Activated CD4-positive, alpha-beta memory T cell treated with anti-CD3 and anti-CD28 coated beads for 36 hours (primary cell): ENCODE data around the gene FARP2. TPM values are rescaled to one million over a fixed set of nuclear protein-coding genes. Genes with fewer than 3 reads are reported as not detected.

Source experiments
- CTCF ChIA-PET: fragments of 350-600 bp; sonication (Branson Sonifier 250); formaldehyde crosslinking; loops from one replicate; lab custom pipeline; 2021; ENCODE audit warnings: antibody characterized with exemption, inconsistent platforms; lab: Charles Lee
- POLR2A ChIA-PET: fragments of 350-600 bp; sonication (Branson Sonifier 250); formaldehyde crosslinking; loops from one replicate; lab custom pipeline; 2021; ENCODE audit warnings: antibody characterized with exemption; lab: Charles Lee
- DNase-seq: peaks from one replicate; pipeline ENCODE4 v3.0.0-alpha.2; 2020
- H3K27ac Mint-ChIP-seq: one replicate; pipeline ENCODE4 v1.8.0; 2021; ENCODE audit warnings: mixed read lengths
- H3K27me3 Mint-ChIP-seq: one replicate; pipeline ENCODE4 v1.8.0; 2021; ENCODE audit warnings: mixed read lengths
- H3K36me3 Mint-ChIP-seq: one replicate; pipeline ENCODE4 v1.8.0; 2021; ENCODE audit warnings: mixed read lengths
- H3K4me1 Mint-ChIP-seq: one replicate; pipeline ENCODE4 v1.8.0; 2021; ENCODE audit warnings: low read depth, mixed read lengths
- H3K4me3 Mint-ChIP-seq: one replicate; pipeline ENCODE4 v1.8.0; 2021; ENCODE audit warnings: mild to moderate bottlenecking, mixed read lengths
- H3K9me3 Mint-ChIP-seq: one replicate; pipeline ENCODE4 v1.8.0; 2021; ENCODE audit warnings: mixed read lengths
- intact Hi-C: fragments of 100-400 bp; cut with micrococcal nuclease; formaldehyde crosslinking; loops from one replicate; pipeline ENCODE4 v1.15.1; 2023
- total RNA-seq, 2 experiments: library from RNA; stranded (reverse); gene quantifications; one replicate each; pipeline ENCODE4 v1.2.3, GENCODE V29; 2021

The FARP2 gene
- total RNA-seq, 2 experiments from 2014 or later: 25.1 to 29.5 TPM

DNA sequence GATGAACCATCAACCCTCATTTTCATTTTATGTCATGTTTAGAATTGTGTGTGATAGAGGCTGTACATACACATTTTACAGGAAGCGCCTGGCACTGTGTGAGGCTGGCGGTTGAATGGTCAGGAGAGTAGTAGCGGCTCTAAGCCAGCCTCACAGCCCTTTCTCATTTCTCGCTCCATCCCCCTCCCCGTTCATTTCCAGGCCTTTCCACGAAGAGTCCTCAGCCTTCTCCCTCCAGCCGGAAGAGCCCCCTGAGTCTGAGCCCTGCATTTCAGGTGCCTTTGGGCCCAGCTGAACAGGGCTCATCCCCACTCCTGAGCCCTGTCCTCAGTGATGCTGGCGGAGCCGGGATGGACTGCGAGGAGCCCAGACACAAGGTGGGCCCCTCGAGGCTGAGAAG, 100.5 kb downstream of the FARP2 start:
- ChIA-PET CTCF (no interaction called here), POLR2A (no interaction called here)
- intact Hi-C loops: no loop called here
- H3K27me3 Mint-ChIP-seq: peaks cover 8% of the 10 kb centered on the region
- H3K36me3 Mint-ChIP-seq: no peaks in the 10 kb centered on the region
- no peaks in the 10 kb centered on the region for H3K4me1 Mint-ChIP-seq
- H3K9me3 Mint-ChIP-seq: no peaks in the 10 kb centered on the region
- H3K4me3 Mint-ChIP-seq: no peak overlapping the region
- no peak for DNase-seq
- no peak overlapping the region for H3K27ac Mint-ChIP-seq

DNA sequence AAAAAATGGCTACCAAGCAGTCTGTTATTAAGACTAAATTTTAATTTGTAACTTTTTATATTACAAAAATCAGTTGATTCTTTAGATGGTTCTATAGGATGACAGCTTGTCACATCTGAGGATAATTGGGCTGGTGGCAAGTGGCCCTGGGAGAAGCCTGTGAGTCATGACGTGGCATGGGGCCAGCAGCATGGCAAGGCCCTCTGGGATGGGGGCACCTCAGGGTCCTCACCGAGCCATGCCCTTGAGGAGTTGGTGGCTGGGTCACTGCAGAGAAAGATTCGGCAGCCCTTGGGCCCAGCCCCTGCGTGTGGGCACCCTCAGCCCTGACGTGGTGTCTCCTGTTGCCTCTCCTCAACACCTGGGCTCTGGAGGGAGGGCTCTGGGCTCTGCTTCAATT, 102.6 kb downstream of the FARP2 start:
- CTCF ChIA-PET: no interaction called here
- POLR2A ChIA-PET: interaction anchor here (0.6 kb wide), 1 partner anchor 12 kb away, joined by 4 read pairs; no protein-coding TSS in a partner anchor
- Mint-ChIP-seq H3K36me3 (no peaks in the 10 kb centered on the region), H3K27me3 (peaks cover 6% of the 10 kb centered on the region), H3K4me3 (no peak overlapping the region), H3K4me1 (no peaks in the 10 kb centered on the region), H3K27ac (no peak overlapping the region), H3K9me3 (no peaks in the 10 kb centered on the region)
- intact Hi-C loops: no loop called here
- no peak for DNase-seq

DNA sequence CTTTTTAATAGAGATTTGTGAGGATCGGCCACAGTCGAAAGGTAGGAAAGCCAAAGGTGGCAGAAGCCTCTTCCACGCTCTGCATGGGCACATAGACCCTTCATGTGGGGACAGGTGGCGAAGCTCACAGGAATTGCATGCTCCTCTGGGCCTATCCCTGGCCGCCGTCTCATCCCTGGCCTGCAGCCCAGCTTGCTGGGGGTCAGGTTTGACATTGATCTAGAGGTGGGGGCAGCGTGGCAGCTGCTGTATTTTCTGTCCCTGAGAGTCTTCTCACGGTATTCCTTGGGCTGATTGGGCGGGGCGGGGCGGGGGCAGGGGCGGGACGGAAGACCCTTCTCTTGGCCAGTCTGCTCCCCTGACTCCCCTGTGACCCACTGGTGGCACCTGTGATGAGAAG, 103.4 kb downstream of the FARP2 start:
- no peak for DNase-seq
- ChIA-PET CTCF (no interaction called here), POLR2A (interaction anchor here (0.6 kb wide), 1 partner anchor 13 kb away, joined by 4 read pairs; no protein-coding TSS in a partner anchor)
- H3K36me3 Mint-ChIP-seq: no peaks in the 10 kb centered on the region
- intact Hi-C loops: no loop called here
- no peak overlapping the region for H3K4me3 Mint-ChIP-seq
- H3K27ac Mint-ChIP-seq: no peak overlapping the region
- H3K9me3 Mint-ChIP-seq: no peaks in the 10 kb centered on the region
- H3K4me1 Mint-ChIP-seq: no peaks in the 10 kb centered on the region
- no peaks in the 10 kb centered on the region for H3K27me3 Mint-ChIP-seq

DNA sequence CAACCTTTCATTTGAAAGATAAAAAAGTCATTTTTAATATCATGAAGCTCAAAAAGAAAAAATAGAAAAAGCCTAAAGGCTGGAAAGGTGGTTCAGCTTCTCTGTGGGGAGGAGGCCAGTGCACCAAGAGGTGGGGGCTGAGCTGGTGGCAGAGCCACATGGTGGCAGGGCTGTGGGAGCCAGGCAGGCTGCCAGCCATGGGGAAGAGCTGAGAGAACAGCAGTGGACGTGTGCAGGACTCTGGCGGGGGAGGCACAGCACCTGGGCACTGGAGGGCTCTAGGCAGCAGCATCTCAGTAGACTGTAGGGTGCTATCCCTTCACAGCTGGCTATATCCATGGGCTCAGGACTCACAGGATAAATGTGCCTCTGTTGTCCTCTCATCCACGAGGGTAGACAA, 104.5 kb downstream of the FARP2 start:
- H3K27ac Mint-ChIP-seq: no peak overlapping the region
- POLR2A ChIA-PET: no interaction called here

DNA sequence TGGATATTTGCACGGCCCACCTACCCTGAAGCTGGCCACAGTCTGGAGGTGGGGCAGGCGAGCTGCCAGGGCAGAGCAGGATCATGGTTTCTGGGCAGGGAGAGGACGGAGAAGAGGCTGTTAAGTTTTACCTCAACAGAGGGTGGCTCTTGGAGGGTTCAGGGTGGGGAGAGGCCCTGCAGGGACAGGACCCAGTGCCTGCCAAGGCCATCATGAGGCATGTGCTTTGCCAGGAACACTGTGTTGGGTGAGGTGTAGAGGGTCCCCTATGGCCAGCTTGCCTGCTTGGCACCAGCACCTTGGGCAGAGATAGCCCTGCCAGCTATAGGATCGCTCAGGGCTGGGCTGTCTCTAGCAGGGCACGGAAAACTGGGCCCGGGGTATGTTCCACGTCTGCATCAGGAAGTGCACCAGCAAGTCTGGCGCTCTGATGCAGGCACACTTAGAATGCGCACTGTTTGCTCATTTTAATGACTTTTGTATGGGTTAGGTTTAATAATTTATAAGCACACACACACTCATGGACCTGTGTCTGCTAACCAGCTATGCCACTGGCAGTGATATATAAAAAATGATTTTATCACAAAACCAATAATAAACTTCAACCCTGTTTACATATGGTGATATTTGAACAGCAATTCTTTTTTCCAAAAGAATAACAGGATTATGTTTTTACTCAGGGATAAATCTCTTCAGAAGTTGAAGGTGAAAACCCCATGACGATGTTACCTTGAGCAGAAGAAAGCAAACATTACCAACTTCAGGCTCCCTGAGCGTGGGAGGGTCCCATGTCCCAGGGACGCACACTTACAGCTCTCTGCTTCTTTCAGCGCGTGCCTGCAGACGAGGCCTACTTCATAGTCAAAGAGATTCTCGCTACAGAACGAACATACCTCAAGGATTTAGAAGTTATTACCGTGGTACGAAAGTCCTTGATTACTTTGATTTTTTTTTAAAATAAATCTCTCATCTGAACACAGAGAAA, 105.9 kb downstream of the FARP2 start:
- Mint-ChIP-seq H3K4me1 (no peaks in the 10 kb centered on the region), H3K27me3 (no peaks in the 10 kb centered on the region), H3K4me3 (no peak overlapping the region), H3K27ac (no peak overlapping the region), H3K9me3 (no peaks in the 10 kb centered on the region), H3K36me3 (no peaks in the 10 kb centered on the region)
- DNase-seq: no peak
- intact Hi-C loops: no loop called here
- POLR2A ChIA-PET: no interaction called here
- CTCF ChIA-PET: no interaction called here

More for the DNA sequence above, 104.5 kb downstream of the FARP2 start:
- no peaks in the 10 kb centered on the region for H3K9me3 Mint-ChIP-seq
- no peaks in the 10 kb centered on the region for H3K36me3 Mint-ChIP-seq
- no peaks in the 10 kb centered on the region for H3K27me3 Mint-ChIP-seq
- intact Hi-C loops: no loop called here
- CTCF ChIA-PET: no interaction called here
- no peak overlapping the region for H3K4me3 Mint-ChIP-seq
- no peaks in the 10 kb centered on the region for H3K4me1 Mint-ChIP-seq
- no peak for DNase-seq

DNA sequence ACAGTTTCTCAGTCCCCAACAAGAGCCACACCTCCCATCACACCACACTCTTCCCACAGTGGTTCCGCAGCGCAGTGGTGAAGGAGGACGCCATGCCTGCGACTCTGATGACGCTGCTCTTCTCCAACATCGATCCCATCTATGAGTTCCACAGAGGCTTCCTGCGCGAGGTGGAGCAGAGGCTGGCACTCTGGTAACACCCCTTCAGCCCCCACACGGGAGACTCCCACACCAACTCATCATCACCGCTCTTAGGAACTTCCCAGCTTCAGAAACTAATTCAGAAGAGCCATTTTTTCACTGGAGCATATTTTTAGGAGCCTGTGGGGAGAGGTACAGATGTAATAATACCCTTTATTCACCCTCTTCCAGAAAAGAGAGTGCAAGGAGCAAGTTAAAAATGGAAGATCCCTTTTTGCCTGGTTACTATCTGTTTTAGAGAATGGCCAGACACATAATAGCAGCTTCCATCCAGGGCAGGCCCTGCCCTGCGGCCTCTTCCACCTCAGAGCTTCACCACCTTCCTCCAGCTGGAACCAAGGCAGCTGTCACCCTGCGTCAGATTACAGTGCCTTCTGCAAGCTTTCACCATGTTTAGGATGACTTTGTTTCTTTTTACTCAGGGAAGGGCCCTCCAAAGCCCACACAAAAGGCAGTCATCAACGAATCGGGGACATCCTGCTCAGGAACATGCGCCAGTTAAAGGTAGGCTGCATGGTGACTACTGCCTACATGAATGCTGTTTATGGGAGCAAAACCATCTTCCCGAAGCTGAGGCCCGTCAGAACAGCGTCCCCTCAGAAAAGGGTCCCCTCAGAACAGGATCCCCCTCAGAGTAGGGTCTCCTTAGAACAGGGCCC, 107.4 kb downstream of the FARP2 start:
- Mint-ChIP-seq H3K9me3 (no peaks in the 10 kb centered on the region), H3K4me3 (no peak overlapping the region), H3K27me3 (no peaks in the 10 kb centered on the region), H3K36me3 (no peaks in the 10 kb centered on the region), H3K4me1 (no peaks in the 10 kb centered on the region), H3K27ac (no peak overlapping the region)
- ChIA-PET CTCF (no interaction called here), POLR2A (no interaction called here)
- no peak for DNase-seq
- intact Hi-C loops: no loop called here

DNA sequence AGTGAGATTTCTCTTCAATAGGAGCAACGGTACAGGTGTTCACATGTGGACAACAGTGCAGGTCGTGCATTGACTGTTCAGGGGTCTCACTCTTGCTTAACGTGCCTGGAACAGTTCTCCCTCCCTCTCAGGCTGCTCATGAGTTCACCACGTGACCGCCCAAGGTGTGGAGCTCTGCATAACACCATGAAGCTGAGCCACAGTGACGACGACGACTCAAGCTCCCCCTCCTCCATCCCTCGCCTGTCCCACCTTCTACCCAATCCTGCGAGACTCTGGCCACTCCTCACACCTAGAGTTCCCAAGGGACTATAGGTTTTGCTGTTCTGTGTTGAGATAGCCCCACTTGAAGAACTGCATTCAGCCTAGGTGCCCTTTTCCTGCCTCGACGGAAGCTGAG, 109.5 kb downstream of the FARP2 start:
- intact Hi-C loops: no loop called here
- H3K9me3 Mint-ChIP-seq: no peaks in the 10 kb centered on the region
- DNase-seq: no peak
- no peaks in the 10 kb centered on the region for H3K27me3 Mint-ChIP-seq
- ChIA-PET CTCF (no interaction called here), POLR2A (no interaction called here)
- no peak overlapping the region for H3K4me3 Mint-ChIP-seq
- no peaks in the 10 kb centered on the region for H3K36me3 Mint-ChIP-seq
- H3K4me1 Mint-ChIP-seq: peaks cover 3% of the 10 kb centered on the region
- no peak overlapping the region for H3K27ac Mint-ChIP-seq

DNA sequence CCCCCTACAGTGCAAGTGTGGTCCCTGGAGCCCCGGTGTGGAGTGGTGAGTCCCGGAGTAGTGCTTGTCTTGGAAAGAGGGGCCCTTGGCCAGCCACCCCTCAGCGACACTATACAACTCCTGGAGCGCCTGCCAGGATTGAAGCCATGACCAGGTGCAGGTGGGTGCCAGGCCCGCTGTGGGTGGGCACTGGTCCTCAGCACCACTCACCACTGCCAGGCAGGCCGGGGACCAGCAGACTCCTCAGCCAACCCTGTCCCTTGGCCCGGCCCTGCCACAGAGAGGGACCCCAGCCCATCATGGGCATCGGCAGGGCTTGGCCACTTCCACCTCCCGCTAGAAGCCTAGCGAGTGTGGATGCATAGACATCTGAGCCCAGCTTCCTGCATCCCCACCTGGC, 110.1 kb downstream of the FARP2 start:
- DNase-seq: no peak
- Mint-ChIP-seq H3K9me3 (no peaks in the 10 kb centered on the region), H3K4me1 (peaks cover 3% of the 10 kb centered on the region), H3K36me3 (no peaks in the 10 kb centered on the region), H3K4me3 (no peak overlapping the region), H3K27ac (no peak overlapping the region), H3K27me3 (no peaks in the 10 kb centered on the region)
- intact Hi-C loops: no loop called here
- POLR2A ChIA-PET: no interaction called here
- CTCF ChIA-PET: no interaction called here

DNA sequence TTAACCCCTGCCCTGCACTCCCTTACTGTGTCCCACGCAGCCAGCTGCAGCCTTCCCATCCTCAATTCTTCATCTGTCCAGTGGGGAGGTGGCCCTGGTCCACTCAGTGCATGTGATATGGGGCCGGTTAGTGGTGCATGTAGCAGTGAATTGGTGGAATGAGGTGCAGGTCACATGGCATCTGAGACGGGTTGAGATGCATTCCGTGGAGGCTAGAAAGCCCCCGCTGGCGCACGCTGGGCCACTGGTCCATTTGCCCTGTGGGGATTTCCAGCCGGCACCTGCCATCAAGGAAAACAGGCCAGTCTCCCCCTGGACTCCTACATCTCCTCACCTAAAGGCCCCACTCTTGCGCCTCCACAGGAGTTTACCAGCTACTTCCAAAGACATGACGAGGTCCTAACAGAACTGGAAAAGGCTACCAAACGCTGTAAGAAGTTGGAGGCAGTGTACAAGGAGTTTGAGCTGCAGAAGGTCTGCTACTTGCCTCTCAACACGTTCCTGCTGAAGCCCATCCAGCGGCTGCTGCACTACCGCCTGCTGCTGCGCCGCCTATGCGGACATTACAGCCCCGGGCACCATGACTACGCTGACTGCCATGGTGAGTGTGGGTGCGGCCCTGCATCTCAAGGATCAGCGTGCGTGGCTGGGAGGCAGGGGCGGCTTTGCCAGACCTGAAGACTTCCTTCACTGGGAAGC, 111.8 kb downstream of the FARP2 start:
- ChIA-PET POLR2A (no interaction called here), CTCF (no interaction called here)
- no peak for DNase-seq
- intact Hi-C loops: no loop called here
- Mint-ChIP-seq H3K4me3 (no peak overlapping the region), H3K9me3 (no peaks in the 10 kb centered on the region), H3K27me3 (peaks cover 6% of the 10 kb centered on the region), H3K4me1 (peaks cover 3% of the 10 kb centered on the region), H3K27ac (no peak overlapping the region), H3K36me3 (no peaks in the 10 kb centered on the region)

DNA sequence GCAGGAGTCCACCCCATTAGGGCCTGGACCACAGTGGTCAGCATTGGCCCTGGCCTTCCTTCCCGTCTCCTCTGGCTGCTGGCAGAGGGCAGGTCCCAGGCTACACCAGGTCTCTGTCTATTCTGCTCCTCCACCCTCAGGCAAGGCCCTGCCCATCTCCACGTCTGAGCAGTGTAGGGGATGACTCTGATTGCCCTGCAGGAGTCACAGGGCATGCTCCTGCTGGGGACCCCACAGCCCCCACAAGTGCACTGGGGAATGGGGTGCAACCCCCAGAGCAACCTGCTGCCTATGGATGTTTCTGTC, 112.3 kb downstream of the FARP2 start:
- H3K4me3 Mint-ChIP-seq: no peak overlapping the region
- H3K27me3 Mint-ChIP-seq: peaks cover 11% of the 10 kb centered on the region
- H3K9me3 Mint-ChIP-seq: no peaks in the 10 kb centered on the region
- no peak for DNase-seq
- CTCF ChIA-PET: no interaction called here
- H3K4me1 Mint-ChIP-seq: peaks cover 3% of the 10 kb centered on the region
- intact Hi-C loops: no loop called here
- no peaks in the 10 kb centered on the region for H3K36me3 Mint-ChIP-seq
- H3K27ac Mint-ChIP-seq: no peak overlapping the region
- POLR2A ChIA-PET: no interaction called here

DNA sequence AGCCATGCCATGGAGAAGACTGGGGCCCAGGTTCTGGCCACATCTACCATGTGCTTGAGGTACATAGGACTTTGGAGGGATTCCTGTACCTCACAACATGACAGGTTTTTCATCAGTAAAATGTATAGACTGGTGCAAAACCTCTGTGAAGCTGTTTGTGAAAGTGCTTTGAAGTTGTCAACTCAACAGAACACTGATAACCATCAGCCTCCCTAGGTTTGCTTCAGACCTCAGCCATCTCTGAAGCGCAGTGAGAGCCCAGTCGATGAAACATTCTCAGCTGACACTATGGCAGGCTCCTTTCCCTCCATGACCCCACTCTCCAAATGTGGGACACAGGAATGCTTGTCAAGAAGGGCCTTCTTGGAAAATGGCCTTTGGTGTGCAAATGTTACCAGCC, 113.7 kb downstream of the FARP2 start:
- Mint-ChIP-seq H3K36me3 (no peaks in the 10 kb centered on the region), H3K4me1 (peaks cover 3% of the 10 kb centered on the region), H3K4me3 (no peak overlapping the region), H3K27me3 (peaks cover 11% of the 10 kb centered on the region), H3K27ac (no peak overlapping the region), H3K9me3 (no peaks in the 10 kb centered on the region)
- POLR2A ChIA-PET: no interaction called here
- intact Hi-C loops: no loop called here
- CTCF ChIA-PET: no interaction called here
- DNase-seq: no peak

DNA sequence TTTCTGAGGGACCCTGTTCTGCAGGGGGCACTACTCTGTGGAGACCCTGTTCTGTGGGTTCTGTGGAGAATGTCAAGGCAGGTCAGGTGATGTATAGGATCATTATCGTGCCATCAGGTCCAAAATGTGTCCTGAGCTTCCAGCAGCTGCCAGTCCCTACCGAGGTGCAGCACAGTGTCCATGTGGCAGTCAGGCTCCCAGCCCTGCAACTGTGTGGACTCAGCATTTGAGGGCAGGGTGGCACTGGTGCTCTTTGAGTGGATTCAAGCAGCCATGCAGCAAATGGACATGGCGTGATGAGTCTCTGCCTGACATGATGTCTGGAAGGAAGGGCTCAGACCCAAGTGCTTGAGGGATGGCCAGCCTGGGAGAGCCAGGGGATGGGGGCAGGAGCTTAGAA, 117.3 kb downstream of the FARP2 start:
- Mint-ChIP-seq H3K9me3 (no peaks in the 10 kb centered on the region), H3K4me1 (peaks cover 3% of the 10 kb centered on the region), H3K27me3 (peaks cover 11% of the 10 kb centered on the region), H3K4me3 (no peak overlapping the region), H3K27ac (no peak overlapping the region), H3K36me3 (peaks cover 4% of the 10 kb centered on the region)
- POLR2A ChIA-PET: no interaction called here
- CTCF ChIA-PET: no interaction called here
- intact Hi-C loops: no loop called here
- DNase-seq: no peak
